Thymus (tissue), 11 donors: ENCODE results near the gene KCNIP3. TPM values are rescaled to one million over a fixed set of nuclear protein-coding genes. Genes with fewer than 3 reads are reported as not detected.
"Not testable (repeated sequence)": the region's sequence is repeated elsewhere in the genome, so short reads cannot be mapped to it uniquely, and the experiment has no call there.

Experiments
- DNase-seq, 9 donors: peaks; one replicate each; pipeline ENCODE4 v3.0.0-alpha.2; 2013; ENCODE audit warnings: low spot score in 9 of 9, low read depth in 6 of 9, missing footprints in 1 of 9
- H3K27ac ChIP-seq, 2 donors: one replicate each; pipeline ENCODE4 v1.5.1; 2013; ENCODE audit warnings: control low read depth in 1 of 2, low read depth in 1 of 2, low read length in 1 of 2, mild to moderate bottlenecking in 1 of 2, moderate library complexity in 1 of 2
- H3K27me3 ChIP-seq, 2 donors: one replicate each; pipeline ENCODE4 v1.5.1; 2013; ENCODE audit warnings: low read length in 1 of 2; ENCODE audit not compliant: control insufficient read depth in 2 of 2, insufficient read depth in 1 of 2
- H3K36me3 ChIP-seq, 2 donors: one replicate each; pipeline ENCODE4 v1.5.1; 2013; ENCODE audit warnings: low read length in 1 of 2, mild to moderate bottlenecking in 1 of 2, moderate library complexity in 1 of 2; ENCODE audit not compliant: control insufficient read depth in 2 of 2, insufficient read depth in 2 of 2
- H3K4me1 ChIP-seq, 2 donors: one replicate each; pipeline ENCODE4 v1.5.1; 2013; ENCODE audit warnings: low read length in 2 of 2; ENCODE audit not compliant: control insufficient read depth in 2 of 2, insufficient read depth in 2 of 2
- H3K4me3 ChIP-seq, 2 donors: one replicate each; pipeline ENCODE4 v1.5.1; 2013; ENCODE audit warnings: low read length in 2 of 2, control low read depth in 1 of 2, mild to moderate bottlenecking in 1 of 2
- H3K9me3 ChIP-seq, 2 donors: one replicate each; pipeline ENCODE4 v1.5.1; 2013; ENCODE audit warnings: low read length in 1 of 2, mild to moderate bottlenecking in 1 of 2; ENCODE audit not compliant: control insufficient read depth in 2 of 2, insufficient read depth in 1 of 2
- WGBS: extraction: QIAGEN DNeasy Blood & Tissue Kit; methylation state at CpG from one replicate; pipeline ENCODE4 v1.1.7; 2013; 5-methylcytosine and 5-hydroxymethylcytosine counted together
- polyA plus RNA-seq: library from polyadenylated mRNA; stranded (reverse); fragments of 200-250 nt; gene quantifications from one replicate; pipeline ENCODE4 v1.2.3, GENCODE V29; 2013
- total RNA-seq: library from RNA; stranded (reverse); fragments of 120-200 nt; gene quantifications from one replicate; pipeline ENCODE4 v1.2.4, GENCODE V29; 2013
- donor health status: healthy.

KCNIP3 gene
- total and polyA plus RNA-seq, 2 donors: 5.3 to 21.4 TPM

DNA sequence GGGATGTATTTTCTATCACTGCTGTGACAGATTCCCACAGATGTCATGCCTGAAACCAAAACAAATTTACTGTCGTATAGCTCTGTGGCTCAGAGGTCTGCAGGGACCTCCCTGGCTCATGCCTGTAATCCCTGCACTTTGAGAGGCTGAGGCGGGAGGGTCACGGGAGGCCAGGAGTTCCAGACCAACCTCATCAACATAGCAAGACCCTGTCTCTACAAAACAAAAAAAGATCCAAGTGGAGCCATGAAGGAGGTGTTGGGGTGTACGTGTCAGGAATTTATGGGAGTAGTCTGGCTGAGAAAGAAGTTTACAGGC is 54.4 kb downstream of the KCNIP3 start:
- H3K4me1 ChIP-seq: no peaks in the 10 kb centered on the region
- no peaks in the 10 kb centered on the region for H3K9me3 ChIP-seq
- H3K27me3 ChIP-seq: peaks cover 20 to 41% of the 10 kb centered on the region in 2 donors
- H3K4me3 ChIP-seq: no peak overlapping the region
- 92% methylated on average over 4 of the region's 4 CpGs for WGBS
- DNase-seq: no peak
- H3K27ac ChIP-seq: no peak overlapping the region
- no peaks in the 10 kb centered on the region for H3K36me3 ChIP-seq

GRCh38 chr2:95352310-95353054 is 55.3 kb downstream of the KCNIP3 start:
- no peak overlapping the region for H3K27ac ChIP-seq
- DNase-seq: no peak
- H3K4me3 ChIP-seq: no peak overlapping the region
- H3K36me3 ChIP-seq: no peaks in the 10 kb centered on the region
- H3K4me1 ChIP-seq: no peaks in the 10 kb centered on the region
- no peaks in the 10 kb centered on the region for H3K9me3 ChIP-seq
- peaks cover 11 to 33% of the 10 kb centered on the region in 2 donors for H3K27me3 ChIP-seq
- 77% methylated on average over 6 of the region's 6 CpGs for WGBS

- Histone ChIP-seq H3K36me3 (no peaks in the 10 kb centered on the region), H3K9me3 (no peaks in the 10 kb centered on the region), H3K4me3 (no peak overlapping the region), H3K27me3 (peaks cover 5 to 29% of the 10 kb centered on the region in 2 donors), H3K4me1 (no peaks in the 10 kb centered on the region), H3K27ac (no peak overlapping the region)
- 97% methylated on average over 10 of the region's 10 CpGs for WGBS
- DNase-seq: no peak
These were observed 56.0 kb downstream of the KCNIP3 start for GRCh38 chr2:95353055-95353575.

- WGBS: 93% methylated on average over 22 of the region's 22 CpGs
- DNase-seq: no peak
- no peaks in the 10 kb centered on the region for H3K4me1 ChIP-seq
These were observed 56.7 kb downstream of the KCNIP3 start for GRCh38 chr2:95353613-95354468.

GRCh38 chr2:95354469-95354901 is 57.3 kb downstream of the KCNIP3 start:
- H3K27me3 ChIP-seq: peaks cover 0 to 16% of the 10 kb centered on the region in 2 donors
- DNase-seq: no peak
- no peaks in the 10 kb centered on the region for H3K9me3 ChIP-seq
- no peak overlapping the region for H3K4me3 ChIP-seq
- 94% methylated on average over 5 of the region's 5 CpGs for WGBS
- no peak overlapping the region for H3K27ac ChIP-seq
- H3K36me3 ChIP-seq: no peaks in the 10 kb centered on the region
- H3K4me1 ChIP-seq: no peaks in the 10 kb centered on the region

More at GRCh38 chr2:95353613-95354468, 56.7 kb downstream of the KCNIP3 start:
- H3K27ac ChIP-seq: no peak overlapping the region
- H3K36me3 ChIP-seq: no peaks in the 10 kb centered on the region
- H3K27me3 ChIP-seq: peaks cover 3 to 22% of the 10 kb centered on the region in 2 donors
- H3K4me3 ChIP-seq: no peak overlapping the region
- no peaks in the 10 kb centered on the region for H3K9me3 ChIP-seq

GRCh38 chr2:95354925-95355324 is 57.8 kb downstream of the KCNIP3 start:
- Histone ChIP-seq H3K27me3 (peaks cover 0 to 13% of the 10 kb centered on the region in 2 donors), H3K36me3 (no peaks in the 10 kb centered on the region), H3K4me1 (no peaks in the 10 kb centered on the region), H3K9me3 (no peaks in the 10 kb centered on the region), H3K4me3 (no peak overlapping the region), H3K27ac (no peak overlapping the region)
- WGBS: 97% methylated on average over 8 of the region's 8 CpGs
- DNase-seq: no peak

GRCh38 chr2:95355486-95355885 is 58.3 kb downstream of the KCNIP3 start:
- H3K27ac ChIP-seq, DNase-seq, H3K36me3 ChIP-seq, H3K9me3 ChIP-seq, H3K4me3 ChIP-seq, H3K4me1 ChIP-seq, H3K27me3 ChIP-seq: not testable (repeated sequence)
- WGBS: 98% methylated on average over 4 of the region's 5 CpGs

DNA sequence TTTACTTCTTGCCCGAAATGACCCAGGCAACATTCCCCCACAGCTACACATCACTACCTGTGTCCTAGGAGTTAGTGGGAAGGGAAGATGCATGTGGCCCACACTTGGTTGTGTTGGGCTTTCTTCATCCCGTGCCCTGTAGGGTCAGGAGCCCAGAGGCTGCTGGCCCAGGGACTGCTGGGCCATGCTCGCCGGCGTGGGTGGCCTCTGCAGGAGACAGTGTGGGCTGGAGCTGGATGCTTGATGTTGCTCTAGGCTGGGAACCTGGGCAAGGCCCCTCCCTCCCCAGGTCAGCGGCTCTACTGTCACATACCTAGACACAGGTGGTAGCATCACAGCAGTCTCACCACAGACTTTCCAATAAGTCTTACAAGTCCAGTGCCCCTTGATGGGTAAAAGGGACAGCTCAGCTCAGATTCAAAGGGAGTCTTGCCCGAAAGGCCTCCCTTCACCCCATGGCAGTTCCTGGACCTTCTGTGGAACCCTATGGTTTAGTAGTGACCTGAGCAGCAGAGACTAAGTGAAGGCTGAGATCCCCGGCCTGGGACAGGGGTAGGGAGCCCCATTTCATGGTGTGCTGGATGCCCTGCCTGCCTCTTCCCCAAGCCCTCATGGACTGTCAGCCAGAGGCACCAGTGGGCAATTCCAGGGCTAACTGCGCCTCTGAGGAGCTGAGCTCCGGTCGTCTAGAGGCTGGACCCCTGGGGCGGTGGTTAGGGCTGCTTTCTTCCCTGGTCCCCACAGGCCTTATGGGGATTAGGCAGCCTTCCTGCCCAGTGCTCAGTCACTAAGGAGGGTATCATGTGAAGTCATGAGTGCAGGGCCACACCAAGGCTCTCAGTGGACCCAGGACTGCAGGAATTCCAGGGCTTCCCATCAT is 59.9 kb downstream of the KCNIP3 start:
- WGBS: 91% methylated on average over 12 of the region's 12 CpGs
- no peaks in the 10 kb centered on the region for H3K36me3 ChIP-seq
- H3K27me3 ChIP-seq: peaks cover 0 to 4% of the 10 kb centered on the region in 2 donors
- no peaks in the 10 kb centered on the region for H3K4me1 ChIP-seq
- DNase-seq: no peak
- no peak overlapping the region for H3K27ac ChIP-seq
- H3K9me3 ChIP-seq: no peaks in the 10 kb centered on the region
- no peak overlapping the region for H3K4me3 ChIP-seq
